ENCODE data around the gene TULP4.

Gene TULP4

GRCh38 chr6:158413814-158414565 is 101.7 kb downstream of the TULP4 start:
- TF ChIP-seq NFIC (IDR thresholded peaks at IDR 0.05): no peak
- TF ChIP-seq TEAD4 (IDR thresholded peaks at IDR 0.05): no peak
- no peak for TF ChIP-seq MAX (IDR thresholded peaks at IDR 0.05)
- no peak for TF ChIP-seq TAF1 (IDR thresholded peaks at IDR 0.05; ENCODE audit: low read depth)
- TF ChIP-seq FOXM1 (IDR thresholded peaks at IDR 0.05; ENCODE audit: borderline replicate concordance, low read depth): no peak
- no peak for TF ChIP-seq USF1 (IDR thresholded peaks at IDR 0.05)
- TF ChIP-seq CREB1 (IDR thresholded peaks at IDR 0.05; ENCODE audit: low read depth): no peak
- no peak for TF ChIP-seq EP300 (IDR thresholded peaks at IDR 0.05; ENCODE audit: borderline replicate concordance)
- TF ChIP-seq CEBPB (IDR thresholded peaks at IDR 0.05): no peak
- TF ChIP-seq ZBTB7A (IDR thresholded peaks at IDR 0.05; ENCODE audit: low read depth): no peak
- no peak for TF ChIP-seq YY1 (IDR thresholded peaks at IDR 0.05; ENCODE audit: low read depth)

- TF ChIP-seq RAD21 (IDR thresholded peaks at IDR 0.05; ENCODE audit: low read depth) (no peak), EGR1 (IDR thresholded peaks at IDR 0.05) (no peak), REST (IDR thresholded peaks at IDR 0.05; ENCODE audit: low read depth) (no peak), ZBTB7A (IDR thresholded peaks at IDR 0.05; ENCODE audit: low read depth) (no peak), TEAD4 (IDR thresholded peaks at IDR 0.05) (no peak), CEBPB (IDR thresholded peaks at IDR 0.05) (no peak), CREB1 (IDR thresholded peaks at IDR 0.05; ENCODE audit: low read depth) (no peak), FOXM1 (IDR thresholded peaks at IDR 0.05; ENCODE audit: borderline replicate concordance, low read depth) (no peak), MAX (IDR thresholded peaks at IDR 0.05) (no peak)
Observed at GRCh38 chr6:158414851-158415262, 102.6 kb downstream of the TULP4 start.

- no peak for TF ChIP-seq TCF12 (IDR thresholded peaks at IDR 0.05; ENCODE audit: low read depth)
- TF ChIP-seq ZBTB7A (IDR thresholded peaks at IDR 0.05; ENCODE audit: low read depth): no peak
- TF ChIP-seq CEBPB (IDR thresholded peaks at IDR 0.05): no peak
- no peak for TF ChIP-seq TEAD4 (IDR thresholded peaks at IDR 0.05)
- no peak for TF ChIP-seq REST (IDR thresholded peaks at IDR 0.05; ENCODE audit: low read depth)
- no peak for TF ChIP-seq EP300 (IDR thresholded peaks at IDR 0.05; ENCODE audit: borderline replicate concordance)
- no peak for TF ChIP-seq TAF1 (IDR thresholded peaks at IDR 0.05; ENCODE audit: low read depth)
- no peak for TF ChIP-seq USF1 (IDR thresholded peaks at IDR 0.05)
- no peak for TF ChIP-seq NFIC (IDR thresholded peaks at IDR 0.05)
- no peak for TF ChIP-seq CREB1 (IDR thresholded peaks at IDR 0.05; ENCODE audit: low read depth)
- TF ChIP-seq YY1 (IDR thresholded peaks at IDR 0.05; ENCODE audit: low read depth): no peak
- TF ChIP-seq RAD21 (IDR thresholded peaks at IDR 0.05; ENCODE audit: low read depth): no peak
- TF ChIP-seq FOXM1 (IDR thresholded peaks at IDR 0.05; ENCODE audit: borderline replicate concordance, low read depth): no peak
- no peak for TF ChIP-seq EGR1 (IDR thresholded peaks at IDR 0.05)
Observed at GRCh38 chr6:158415666-158416065, 103.4 kb downstream of the TULP4 start.

- no peak for TF ChIP-seq TCF12 (IDR thresholded peaks at IDR 0.05; ENCODE audit: low read depth)
- TF ChIP-seq USF1 (IDR thresholded peaks at IDR 0.05): no peak
Observed at GRCh38 chr6:158416883-158417759, 104.9 kb downstream of the TULP4 start.

GRCh38 chr6:158417760-158418098 is 105.5 kb downstream of the TULP4 start:
- TF ChIP-seq CREB1 (IDR thresholded peaks at IDR 0.05; ENCODE audit: low read depth) (no peak), RAD21 (IDR thresholded peaks at IDR 0.05; ENCODE audit: low read depth) (no peak), MAX (IDR thresholded peaks at IDR 0.05) (no peak), REST (IDR thresholded peaks at IDR 0.05; ENCODE audit: low read depth) (no peak), TEAD4 (IDR thresholded peaks at IDR 0.05) (no peak), NFIC (IDR thresholded peaks at IDR 0.05) (no peak), EP300 (IDR thresholded peaks at IDR 0.05; ENCODE audit: borderline replicate concordance) (no peak), EGR1 (IDR thresholded peaks at IDR 0.05) (no peak), USF1 (IDR thresholded peaks at IDR 0.05) (no peak), YY1 (IDR thresholded peaks at IDR 0.05; ENCODE audit: low read depth) (no peak), TAF1 (IDR thresholded peaks at IDR 0.05; ENCODE audit: low read depth) (no peak), FOXM1 (IDR thresholded peaks at IDR 0.05; ENCODE audit: borderline replicate concordance, low read depth) (no peak), ZBTB7A (IDR thresholded peaks at IDR 0.05; ENCODE audit: low read depth) (no peak), CEBPB (IDR thresholded peaks at IDR 0.05) (no peak), TCF12 (IDR thresholded peaks at IDR 0.05; ENCODE audit: low read depth) (no peak)
